Adrenal gland (tissue), 12 donors: Measurements from ENCODE around the gene ANXA10. TPM values are rescaled to one million over a fixed set of nuclear protein-coding genes. Genes with fewer than 3 reads are reported as not detected.

ENCODE experiments used
- DNase-seq, 7 donors: peaks; one replicate each; pipeline ENCODE4 v3.0.0-alpha.2; 2019 to 2020
- H3K27ac ChIP-seq, 5 donors: fragments of 200-600 bp; sonication (generic) in 4 of 5; 1 replicate in 3 of 5; 2 replicates in 2 of 5; pipeline versions ENCODE4 v1.5.1 to v1.8.0; 2016 to 2020; ENCODE audit warnings: mild to moderate bottlenecking in 1 of 5
- H3K27me3 ChIP-seq: fragments of 200-600 bp; 2 replicates; pipeline ENCODE4 v1.8.0; 2021
- H3K36me3 ChIP-seq, 2 donors: fragments of 200-600 bp; replicated peaks in 1 of 2; 1 replicate in 1 of 2; 2 replicates in 1 of 2; pipeline versions ENCODE4 v1.5.1 to v1.8.0; 2018 to 2022
- H3K4me1 ChIP-seq, 2 donors: fragments of 200-600 bp; replicated peaks in 1 of 2; 1 replicate in 1 of 2; 2 replicates in 1 of 2; pipeline versions ENCODE4 v1.5.1 to v1.8.0; 2018 to 2021
- H3K4me3 ChIP-seq, 4 donors: fragments of 200-600 bp; sonication (generic) in 3 of 4; one replicate each; pipeline ENCODE4 v1.5.1; 2016 to 2018
- H3K9me3 ChIP-seq, 3 donors: fragments of 200-600 bp; sonication (generic) in 1 of 3; replicated peaks in 1 of 3; 1 replicate in 2 of 3; 2 replicates in 1 of 3; pipeline versions ENCODE4 v1.5.1 to v1.8.0; 2016 to 2021
- POLR2A ChIP-seq, 2 donors: fragments of 450-650 bp; IDR thresholded peaks; one replicate each; pipeline ENCODE4 v1.6.1; 2017; ENCODE audit warnings: antibody characterized with exemption in 2 of 2, mild to moderate bottlenecking in 2 of 2, moderate library complexity in 1 of 2
- WGBS, 4 donors: extraction: QIAGEN DNeasy Blood & Tissue Kit in 2 of 4; methylation state at CpG; one replicate each; pipeline versions ENCODE4 v1.1.5 to v1.1.7; 2013 to 2017; 5-methylcytosine and 5-hydroxymethylcytosine counted together
- intact Hi-C, 2 donors: fragments of 100-400 bp; cut with DNase I; formaldehyde crosslinking; loops; one replicate each; pipeline versions ENCODE4 v1.14.1 to v1.15.0; 2022 to 2023
- polyA plus RNA-seq, 3 donors: library from polyadenylated mRNA; stranded (reverse); fragments of 200-250 nt in 2 of 3; fragments of 350-450 nt in 1 of 3; fragmentation: Illumina TruSeq in 1 of 3; extraction: RNeasy Lipid Tissue Mini Kit (QIAGEN cat#74804) in 1 of 3; gene quantifications; one replicate each; pipeline ENCODE4 v1.2.3, GENCODE V29; 2013 to 2014
- total RNA-seq, 9 donors: library from RNA; depleted of rRNA in 4 of 9; stranded (reverse); fragments of >200 nt in 4 of 9; fragments of 120-200 nt in 1 of 9; fragmentation: NEBNext Ultra II Directional in 1 of 9; extraction: Animal tissue kit (Norgen Biotek cat#: 25700) in 1 of 9; gene quantifications; one replicate each; pipeline versions ENCODE4 v1.1.0 to v1.2.4, GENCODE V29; 2013 to 2023
- TF ChIP-seq, protein P1 (sequence below), 6 experiments: fragments of 450-650 bp in 4 of 6; fragments of 200-600 bp in 2 of 6; sonication (generic) in 1 of 6; IDR thresholded peaks; 1 replicate in 5 of 6; 2 replicates in 1 of 6; pipeline versions ENCODE4 v1.5.1 to v1.8.0; 2016 to 2021; ENCODE audit warnings: antibody characterized with exemption in 6 of 6, mild to moderate bottlenecking in 2 of 6, moderate library complexity in 1 of 6
- donor health status: healthy with polysubstance abuse.
- donor health status: Bipolar disorder and iron deficiency.
- donor health status: DM: yes; HTN: yes; CAD: no.
- donor health status: DM: no; HTN: no; CAD: no.
- donor health status: DM: no; HTN: no; CAD: no.
- donor health status: DM: yes; HTN: yes; CAD: no.

Gene ANXA10
- total and polyA plus RNA-seq, 12 donors = 0.17 TPM; not detected in 11

DNA sequence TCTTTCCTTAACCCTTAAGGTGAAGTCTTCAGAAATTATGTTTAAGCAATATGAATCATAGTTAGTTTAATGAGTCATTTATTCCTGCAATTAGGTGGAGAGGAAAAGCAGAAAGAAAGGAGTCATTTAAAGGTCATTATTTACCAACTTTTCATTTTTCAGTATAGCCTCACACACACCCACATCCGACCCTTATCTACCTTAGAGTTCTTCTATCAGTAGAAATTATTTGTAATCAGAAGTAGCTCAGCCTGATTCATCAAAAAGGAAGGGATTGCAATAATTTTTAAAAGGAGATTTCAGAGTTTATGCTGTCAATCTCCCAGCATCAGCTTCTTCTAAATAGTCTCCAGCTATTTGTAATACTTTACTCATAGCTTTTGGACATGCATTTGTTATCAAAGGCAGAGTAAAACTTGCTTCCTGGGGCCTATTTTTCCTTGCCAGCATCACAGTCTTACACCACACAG lies 5.9 kb downstream of the ANXA10 start:
- no peaks in the 10 kb centered on the region for H3K36me3 ChIP-seq
- TF ChIP-seq, protein P1, sequence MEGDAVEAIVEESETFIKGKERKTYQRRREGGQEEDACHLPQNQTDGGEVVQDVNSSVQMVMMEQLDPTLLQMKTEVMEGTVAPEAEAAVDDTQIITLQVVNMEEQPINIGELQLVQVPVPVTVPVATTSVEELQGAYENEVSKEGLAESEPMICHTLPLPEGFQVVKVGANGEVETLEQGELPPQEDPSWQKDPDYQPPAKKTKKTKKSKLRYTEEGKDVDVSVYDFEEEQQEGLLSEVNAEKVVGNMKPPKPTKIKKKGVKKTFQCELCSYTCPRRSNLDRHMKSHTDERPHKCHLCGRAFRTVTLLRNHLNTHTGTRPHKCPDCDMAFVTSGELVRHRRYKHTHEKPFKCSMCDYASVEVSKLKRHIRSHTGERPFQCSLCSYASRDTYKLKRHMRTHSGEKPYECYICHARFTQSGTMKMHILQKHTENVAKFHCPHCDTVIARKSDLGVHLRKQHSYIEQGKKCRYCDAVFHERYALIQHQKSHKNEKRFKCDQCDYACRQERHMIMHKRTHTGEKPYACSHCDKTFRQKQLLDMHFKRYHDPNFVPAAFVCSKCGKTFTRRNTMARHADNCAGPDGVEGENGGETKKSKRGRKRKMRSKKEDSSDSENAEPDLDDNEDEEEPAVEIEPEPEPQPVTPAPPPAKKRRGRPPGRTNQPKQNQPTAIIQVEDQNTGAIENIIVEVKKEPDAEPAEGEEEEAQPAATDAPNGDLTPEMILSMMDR (IDR thresholded peaks at IDR 0.05) = no peak
- TF ChIP-seq POLR2A (IDR thresholded peaks at IDR 0.05) = no peak
- intact Hi-C loops = no loop called here
- H3K9me3 ChIP-seq = no peaks in the 10 kb centered on the region
- H3K4me1 ChIP-seq = no peaks in the 10 kb centered on the region
- 31 to 50% (median 44%) methylated on average over 1 of the region's 1 CpG for WGBS, 4 donors
- DNase-seq = no peak
- no peak overlapping the region for H3K27ac ChIP-seq
- H3K27me3 ChIP-seq = no peaks in the 10 kb centered on the region
- H3K4me3 ChIP-seq = no peak overlapping the region

DNA sequence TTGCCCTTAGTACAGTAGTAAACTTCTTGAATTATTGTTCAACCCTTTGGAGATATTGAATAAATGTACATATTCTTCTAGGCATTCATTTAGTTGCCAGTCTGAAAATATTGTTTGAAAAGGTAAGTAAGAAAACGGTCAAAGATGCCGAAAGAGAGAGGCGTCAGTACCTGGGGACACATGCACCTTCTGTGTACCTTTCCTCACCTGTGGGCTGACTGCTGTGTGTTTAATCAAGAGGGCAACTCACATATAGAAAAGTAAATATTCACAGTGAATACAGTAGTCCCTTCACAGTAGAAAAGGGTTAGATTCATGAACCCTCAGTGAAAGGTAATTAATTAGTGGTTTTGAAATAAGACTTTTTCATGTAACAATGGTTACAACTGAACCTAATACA lies 6.9 kb downstream of the ANXA10 start:
- no peak for TF ChIP-seq POLR2A (IDR thresholded peaks at IDR 0.05)
- TF ChIP-seq, protein P1 (IDR thresholded peaks at IDR 0.05) = no peak
- WGBS, 4 donors = 71 to 90% (median 87%) methylated on average over 3 of the region's 3 CpGs
- H3K9me3 ChIP-seq = no peaks in the 10 kb centered on the region
- intact Hi-C loops = no loop called here
- no peak for DNase-seq
- H3K36me3 ChIP-seq = no peaks in the 10 kb centered on the region
- no peak overlapping the region for H3K27ac ChIP-seq
- H3K27me3 ChIP-seq = no peaks in the 10 kb centered on the region
- no peaks in the 10 kb centered on the region for H3K4me1 ChIP-seq
- no peak overlapping the region for H3K4me3 ChIP-seq

DNA sequence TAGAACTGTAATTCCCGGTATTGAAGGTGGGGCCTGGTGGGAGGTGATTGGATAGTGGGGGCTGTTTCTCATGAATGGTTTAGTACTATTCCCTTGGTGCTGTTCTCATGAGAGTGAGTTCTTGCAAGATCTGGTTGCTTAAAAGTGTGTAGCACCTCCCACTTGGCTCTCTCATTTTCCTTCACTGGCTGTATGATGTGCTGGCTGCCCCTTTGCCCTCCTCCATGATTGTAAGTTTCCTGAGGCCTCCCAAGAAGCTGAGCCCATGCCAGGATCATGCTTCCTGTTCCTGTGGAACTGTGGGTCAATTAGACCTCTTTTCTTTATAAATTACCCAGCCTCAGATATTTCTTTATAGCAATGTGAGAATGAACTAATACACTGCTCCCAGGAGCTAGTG lies 8.7 kb downstream of the ANXA10 start:
- intact Hi-C loops = no loop called here
- H3K27ac ChIP-seq = no peak overlapping the region
- no peak for TF ChIP-seq POLR2A (IDR thresholded peaks at IDR 0.05)
- TF ChIP-seq, protein P1 (IDR thresholded peaks at IDR 0.05) = no peak
- H3K4me1 ChIP-seq = no peaks in the 10 kb centered on the region
- H3K36me3 ChIP-seq = no peaks in the 10 kb centered on the region
- H3K4me3 ChIP-seq = no peak overlapping the region
- no peak for DNase-seq
- H3K9me3 ChIP-seq = no peaks in the 10 kb centered on the region
- 87 to 100% (median 90%) methylated on average over 1 of the region's 1 CpG for WGBS, 4 donors
- H3K27me3 ChIP-seq = no peaks in the 10 kb centered on the region

DNA sequence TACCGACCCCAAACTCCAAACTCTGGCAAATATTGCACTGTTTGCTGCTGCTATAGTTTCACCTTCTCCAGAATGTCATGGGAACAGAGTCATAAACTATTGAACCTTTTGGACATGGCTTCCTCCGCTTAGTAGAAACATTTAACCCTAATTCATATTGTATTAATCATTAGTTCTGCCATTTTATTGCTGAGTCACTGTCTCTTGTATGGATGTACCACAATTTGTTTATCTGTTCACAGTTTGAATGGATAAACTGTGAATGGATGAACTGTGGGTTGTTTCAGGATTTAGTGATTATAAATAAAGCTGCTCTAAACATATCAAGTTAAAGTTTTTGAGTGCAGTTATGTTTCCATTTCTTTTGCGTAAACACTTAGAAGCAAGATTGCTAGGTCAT lies 10.1 kb downstream of the ANXA10 start:
- Histone ChIP-seq H3K4me1 (no peaks in the 10 kb centered on the region), H3K4me3 (no peak overlapping the region), H3K36me3 (no peaks in the 10 kb centered on the region), H3K9me3 (no peaks in the 10 kb centered on the region), H3K27ac (no peak overlapping the region), H3K27me3 (no peaks in the 10 kb centered on the region)
- TF ChIP-seq, protein P1 (IDR thresholded peaks at IDR 0.05) = no peak
- TF ChIP-seq POLR2A (IDR thresholded peaks at IDR 0.05) = no peak
- intact Hi-C loops = no loop called here
- 82 to 90% (median 87%) methylated on average over 3 of the region's 3 CpGs for WGBS, 4 donors
- DNase-seq = no peak
